CD14-positive monocyte (primary cell): ENCODE results near the gene SPATA19. TPM values are rescaled to one million over a fixed set of nuclear protein-coding genes. Genes with fewer than 3 reads are reported as not detected.

ENCODE experiments used
- DNase-seq, 3 donors: peaks; one replicate each; pipeline ENCODE4 v3.0.0-alpha.2; 2011 to 2022
- H2AFZ ChIP-seq: 2 replicates; pipeline ENCODE4 v1.6.0; 2012; ENCODE audit warnings: mild to moderate bottlenecking, low read depth, low read length, inconsistent platforms; ENCODE audit not compliant: insufficient read depth, poor library complexity, severe bottlenecking
- H3K27ac ChIP-seq, 2 donors: 1 replicate in 1 of 2; 2 replicates in 1 of 2; pipeline ENCODE4 v1.5.1; 2012 to 2013; ENCODE audit warnings: low read length in 2 of 2, control low read depth in 1 of 2, inconsistent platforms in 1 of 2, low read depth in 1 of 2, mild to moderate bottlenecking in 1 of 2
- H3K27me3 ChIP-seq, 2 donors: one replicate each; pipeline versions ENCODE4 v1.6.0 to v1.6.1; 2011 to 2013; ENCODE audit warnings: low read length in 2 of 2; ENCODE audit not compliant: control insufficient read depth in 2 of 2, insufficient read depth in 2 of 2
- H3K36me3 ChIP-seq, 2 donors: replicated peaks in 1 of 2; 1 replicate in 1 of 2; 2 replicates in 1 of 2; pipeline versions ENCODE4 v1.5.1 to v1.6.1; 2012 to 2013; ENCODE audit warnings: low read length in 2 of 2, control low read depth in 1 of 2, inconsistent platforms in 1 of 2, mild to moderate bottlenecking in 1 of 2; ENCODE audit not compliant: insufficient read depth in 2 of 2, control insufficient read depth in 1 of 2
- H3K4me1 ChIP-seq, 2 donors: 1 replicate in 1 of 2; 2 replicates in 1 of 2; pipeline versions ENCODE4 v1.5.1 to v1.6.1; 2012 to 2013; ENCODE audit warnings: low read length in 2 of 2, control low read depth in 1 of 2, inconsistent platforms in 1 of 2, mild to moderate bottlenecking in 1 of 2, moderate library complexity in 1 of 2; ENCODE audit not compliant: insufficient read depth in 2 of 2, control insufficient read depth in 1 of 2
- H3K4me2 ChIP-seq: replicated peaks from 2 replicates; pipeline ENCODE3; 2012; ENCODE audit warnings: low read length, moderate library complexity, mild to moderate bottlenecking; ENCODE audit not compliant: poor library complexity, severe bottlenecking; ENCODE audit errors: extremely low read depth
- H3K4me3 ChIP-seq, 3 experiments: fragments of 200-600 bp in 1 of 3; sonication (generic) in 1 of 3; replicated peaks in 1 of 3; 1 replicate in 2 of 3; 2 replicates in 1 of 3; pipeline ENCODE4 v1.5.1; 2011 to 2013; ENCODE audit warnings: low read length in 3 of 3, mild to moderate bottlenecking in 3 of 3, control low read depth in 2 of 3, low read depth in 2 of 3, inconsistent platforms in 1 of 3, moderate library complexity in 1 of 3
- H3K79me2 ChIP-seq: 2 replicates; pipeline ENCODE4 v1.6.0; 2012; ENCODE audit warnings: mild to moderate bottlenecking, control low read depth, inconsistent platforms, low read length, moderate library complexity; ENCODE audit not compliant: insufficient read depth
- H3K9ac ChIP-seq: 2 replicates; pipeline ENCODE4 v1.6.0; 2017; ENCODE audit warnings: low read length, mild to moderate bottlenecking; ENCODE audit not compliant: insufficient read depth, poor library complexity, severe bottlenecking
- H3K9me3 ChIP-seq, 2 donors: replicated peaks in 1 of 2; 1 replicate in 1 of 2; 2 replicates in 1 of 2; pipeline versions ENCODE4 v1.5.1 to v1.6.1; 2012 to 2013; ENCODE audit warnings: low read length in 2 of 2, control low read depth in 1 of 2; ENCODE audit not compliant: control insufficient read depth in 1 of 2, insufficient read depth in 1 of 2
- H4K20me1 ChIP-seq: 2 replicates; pipeline ENCODE4 v1.6.0; 2012; ENCODE audit warnings: mild to moderate bottlenecking, low read length, control low read depth, moderate library complexity; ENCODE audit not compliant: insufficient read depth
- H3K27ac Mint-ChIP-seq, 7 donors: one replicate each; pipeline ENCODE4 v1.8.0; 2020; ENCODE audit warnings: mild to moderate bottlenecking in 7 of 7, mixed read lengths in 7 of 7, moderate library complexity in 6 of 7, inconsistent platforms in 2 of 7
- H3K27me3 Mint-ChIP-seq, 3 donors: one replicate each; pipeline ENCODE4 v1.8.0; 2021 to 2022; ENCODE audit warnings: low read depth in 3 of 3, mild to moderate bottlenecking in 3 of 3, mixed read lengths in 3 of 3, moderate library complexity in 3 of 3, inconsistent platforms in 1 of 3
- H3K36me3 Mint-ChIP-seq, 2 donors: one replicate each; pipeline ENCODE4 v1.8.0; 2020; ENCODE audit warnings: mixed read lengths in 2 of 2, inconsistent platforms in 1 of 2, mild to moderate bottlenecking in 1 of 2
- H3K4me1 Mint-ChIP-seq: one replicate; pipeline ENCODE4 v1.8.0; 2020; ENCODE audit warnings: mild to moderate bottlenecking, mixed read lengths
- H3K4me3 Mint-ChIP-seq, 2 donors: one replicate each; pipeline ENCODE4 v1.8.0; 2020; ENCODE audit warnings: mild to moderate bottlenecking in 2 of 2, mixed read lengths in 2 of 2, moderate library complexity in 1 of 2
- H3K9me3 Mint-ChIP-seq, 7 donors: one replicate each; pipeline ENCODE4 v1.8.0; 2020 to 2022; ENCODE audit warnings: mixed read lengths in 7 of 7, mild to moderate bottlenecking in 6 of 7, moderate library complexity in 6 of 7, inconsistent platforms in 2 of 7
- WGBS: methylation state at CpG from one replicate; pipeline ENCODE4 v1.1.5; 2013; ENCODE audit warnings: missing lambda C conversion rate; ENCODE audit not compliant: insufficient coverage; 5-methylcytosine and 5-hydroxymethylcytosine counted together
- intact Hi-C, 2 donors: fragments of 100-400 bp; cut with micrococcal nuclease; formaldehyde crosslinking; loops; one replicate each; pipeline versions ENCODE4 v1.15.0 to v1.15.1; 2023
- polyA plus RNA-seq, 3 donors: library from polyadenylated mRNA; depleted of rRNA in 1 of 3; unstranded in 2 of 3; stranded (reverse) in 1 of 3; fragments of 300-500 nt in 2 of 3; fragments of >200 nt in 1 of 3; fragmentation: Illumina TruSeq in 2 of 3; gene quantifications; 1 replicate in 2 of 3; 2 replicates in 1 of 3; pipeline ENCODE4 v1.2.3, GENCODE V29; 2012 to 2021
- TF ChIP-seq, protein P1 (sequence below): fragments of 200-600 bp; IDR thresholded peaks from one replicate; pipeline ENCODE4 v1.8.0; 2022; ENCODE audit warnings: antibody characterized with exemption, mild to moderate bottlenecking

SPATA19 gene
- polyA plus RNA-seq, 3 donors, result not detected

DNA sequence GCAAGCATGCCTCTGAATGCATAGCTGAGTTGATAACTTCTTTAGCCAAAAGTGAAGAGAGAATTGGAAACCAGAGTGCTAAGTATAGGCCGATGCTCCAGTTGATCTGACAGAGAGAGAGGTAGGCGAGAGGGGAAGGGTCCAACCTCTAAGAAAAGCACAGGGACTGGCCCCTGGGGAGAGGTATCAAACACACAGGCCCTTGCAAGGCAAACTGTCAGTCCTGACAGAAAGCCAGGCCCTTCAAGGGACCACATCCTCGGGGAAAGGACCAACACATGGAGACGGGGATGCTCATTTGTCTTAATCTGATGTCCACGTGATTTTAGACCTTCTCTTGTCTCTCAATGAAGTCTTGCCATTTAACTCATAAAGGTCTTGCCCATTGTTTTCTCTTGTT, 43.9 kb upstream of the SPATA19 start:
- no peaks in the 10 kb centered on the region for H3K27me3 ChIP-seq
- Mint-ChIP-seq H3K27me3 (peaks cover 0 to 3% (median 0%) of the 10 kb centered on the region in 3 donors), H3K9me3 (peaks cover 2 to 12% (median 6%) of the 10 kb centered on the region in 7 donors), H3K27ac (no peak overlapping the region), H3K4me3 (no peak overlapping the region), H3K36me3 (no peaks in the 10 kb centered on the region), H3K4me1 (no peaks in the 10 kb centered on the region)
- no peak overlapping the region for H2AFZ ChIP-seq
- no peaks in the 10 kb centered on the region for H4K20me1 ChIP-seq
- no peak overlapping the region for H3K27ac ChIP-seq
- H3K79me2 ChIP-seq, result no peaks in the 10 kb centered on the region
- H3K9me3 ChIP-seq, result peaks cover 0 to 14% of the 10 kb centered on the region in 2 donors
- TF ChIP-seq, protein P1, sequence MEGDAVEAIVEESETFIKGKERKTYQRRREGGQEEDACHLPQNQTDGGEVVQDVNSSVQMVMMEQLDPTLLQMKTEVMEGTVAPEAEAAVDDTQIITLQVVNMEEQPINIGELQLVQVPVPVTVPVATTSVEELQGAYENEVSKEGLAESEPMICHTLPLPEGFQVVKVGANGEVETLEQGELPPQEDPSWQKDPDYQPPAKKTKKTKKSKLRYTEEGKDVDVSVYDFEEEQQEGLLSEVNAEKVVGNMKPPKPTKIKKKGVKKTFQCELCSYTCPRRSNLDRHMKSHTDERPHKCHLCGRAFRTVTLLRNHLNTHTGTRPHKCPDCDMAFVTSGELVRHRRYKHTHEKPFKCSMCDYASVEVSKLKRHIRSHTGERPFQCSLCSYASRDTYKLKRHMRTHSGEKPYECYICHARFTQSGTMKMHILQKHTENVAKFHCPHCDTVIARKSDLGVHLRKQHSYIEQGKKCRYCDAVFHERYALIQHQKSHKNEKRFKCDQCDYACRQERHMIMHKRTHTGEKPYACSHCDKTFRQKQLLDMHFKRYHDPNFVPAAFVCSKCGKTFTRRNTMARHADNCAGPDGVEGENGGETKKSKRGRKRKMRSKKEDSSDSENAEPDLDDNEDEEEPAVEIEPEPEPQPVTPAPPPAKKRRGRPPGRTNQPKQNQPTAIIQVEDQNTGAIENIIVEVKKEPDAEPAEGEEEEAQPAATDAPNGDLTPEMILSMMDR, result no peak
- H3K4me2 ChIP-seq, result no peak overlapping the region
- H3K9ac ChIP-seq, result no peak overlapping the region
- intact Hi-C loops, result no loop called here
- no peaks in the 10 kb centered on the region for H3K4me1 ChIP-seq
- no peak for DNase-seq
- WGBS, result 81% methylated on average over 5 of the region's 5 CpGs
- no peak overlapping the region for H3K4me3 ChIP-seq
- no peaks in the 10 kb centered on the region for H3K36me3 ChIP-seq

DNA sequence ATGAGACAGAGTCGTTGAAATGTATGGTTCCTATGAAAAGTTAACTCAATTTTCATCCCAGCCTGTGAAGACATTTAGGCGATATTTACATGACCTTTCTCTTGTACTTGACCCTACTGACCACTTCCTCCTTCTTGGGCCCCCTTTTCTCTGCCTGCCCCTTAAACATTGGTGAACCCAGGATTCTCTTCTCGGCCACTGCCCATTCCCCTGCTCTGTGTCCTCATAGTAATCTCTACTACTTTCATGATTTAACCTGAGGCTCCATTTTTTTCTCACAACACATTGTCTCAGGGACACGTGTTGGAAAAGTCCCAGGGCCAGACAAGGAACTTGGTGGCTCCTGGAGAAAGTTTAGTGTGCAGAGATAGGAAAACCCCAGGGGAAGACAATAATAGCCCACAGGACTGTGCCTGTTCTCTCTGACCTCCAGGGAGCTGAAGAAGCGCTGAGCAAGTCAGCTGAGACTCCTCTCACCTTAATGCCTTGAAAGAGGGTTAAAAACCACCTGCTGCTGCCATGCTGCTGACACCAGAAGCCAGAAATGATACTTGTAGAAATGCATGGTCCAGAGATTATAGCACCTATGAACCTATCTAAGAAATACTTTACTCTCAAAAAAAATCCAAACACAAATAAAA, 42.5 kb upstream of the SPATA19 start:
- H3K4me3 ChIP-seq, result no peak overlapping the region
- H3K4me3 Mint-ChIP-seq, result no peak overlapping the region
- WGBS, result 100% methylated on average over 3 of the region's 5 CpGs
- no peaks in the 10 kb centered on the region for H4K20me1 ChIP-seq
- no peak for DNase-seq
- H3K4me1 ChIP-seq, result no peaks in the 10 kb centered on the region
- H2AFZ ChIP-seq, result no peak overlapping the region
- H3K79me2 ChIP-seq, result no peaks in the 10 kb centered on the region
- peaks cover 0 to 3% (median 0%) of the 10 kb centered on the region in 3 donors for H3K27me3 Mint-ChIP-seq
- no peak overlapping the region for H3K27ac ChIP-seq
- intact Hi-C loops, result no loop called here
- H3K9ac ChIP-seq, result no peak overlapping the region
- TF ChIP-seq, protein P1, result no peak
- H3K27ac Mint-ChIP-seq, result no peak overlapping the region
- H3K9me3 ChIP-seq, result peaks cover 0 to 14% of the 10 kb centered on the region in 2 donors
- H3K9me3 Mint-ChIP-seq, result peaks cover 2 to 12% (median 6%) of the 10 kb centered on the region in 7 donors
- no peaks in the 10 kb centered on the region for H3K4me1 Mint-ChIP-seq
- no peaks in the 10 kb centered on the region for H3K27me3 ChIP-seq
- no peaks in the 10 kb centered on the region for H3K36me3 Mint-ChIP-seq
- no peaks in the 10 kb centered on the region for H3K36me3 ChIP-seq
- no peak overlapping the region for H3K4me2 ChIP-seq
